SK-N-SH treated with all-trans-retinoic acid at 6 μM for 48 hours (cell line): ENCODE results near the gene ATP6V1C2.

ENCODE experiments used
- ATAC-seq: fragments of 200-7000 bp; cut with Tn5 transposase; 3 replicates; pipeline ENCODE4 v1.9.1; 2020; ENCODE audit warnings: mild to moderate bottlenecking, moderate library complexity
- BACH2 ChIP-seq: fragments of 250-450 bp; sonication (Bioruptor Pico); IDR thresholded peaks from 2 replicates; pipeline ENCODE4 v1.9.0; 2021; ENCODE audit warnings: mild to moderate bottlenecking, borderline replicate concordance
- CREB5 ChIP-seq: fragments of 250-450 bp; sonication (Bioruptor Pico); IDR thresholded peaks from 2 replicates; pipeline ENCODE4 v1.5.1; 2020; ENCODE audit warnings: low read depth, mild to moderate bottlenecking, moderate library complexity
- CSDC2 ChIP-seq: fragments of 250-450 bp; sonication (Bioruptor Pico); IDR thresholded peaks from 2 replicates; pipeline ENCODE4 v1.5.0; 2020; ENCODE audit warnings: mild to moderate bottlenecking, moderate library complexity
- CSRNP3 ChIP-seq: fragments of 250-450 bp; sonication (Bioruptor Pico); IDR thresholded peaks from 2 replicates; pipeline ENCODE4 v1.5.1; 2021; ENCODE audit warnings: mild to moderate bottlenecking, moderate library complexity
- ESRRG ChIP-seq: fragments of 250-450 bp; sonication (Bioruptor Pico); IDR thresholded peaks from 2 replicates; pipeline ENCODE4 v1.6.1; 2021; ENCODE audit warnings: mild to moderate bottlenecking
- GLIS3 ChIP-seq: fragments of 250-450 bp; sonication (Bioruptor Pico); IDR thresholded peaks from 2 replicates; pipeline ENCODE4 v1.5.0; 2020; ENCODE audit warnings: mild to moderate bottlenecking, moderate library complexity
- ISL1 ChIP-seq: fragments of 250-450 bp; sonication (Bioruptor Pico); IDR thresholded peaks from 2 replicates; pipeline ENCODE4 v2.1.2; 2022; ENCODE audit warnings: mild to moderate bottlenecking, moderate library complexity
- OSR1 ChIP-seq: fragments of 250-450 bp; sonication (Bioruptor Pico); IDR thresholded peaks from 2 replicates; pipeline ENCODE4 v1.8.0; 2022; ENCODE audit warnings: moderate library complexity, mild to moderate bottlenecking, inconsistent platforms
- PATZ1 ChIP-seq: fragments of 250-450 bp; sonication (Bioruptor Pico); IDR thresholded peaks from 2 replicates; pipeline ENCODE4 v1.8.0; 2020; ENCODE audit warnings: mild to moderate bottlenecking, moderate library complexity, borderline replicate concordance
- POU6F1 ChIP-seq: fragments of 250-450 bp; sonication (Bioruptor Pico); IDR thresholded peaks from 2 replicates; pipeline ENCODE4 v1.8.0; 2021; ENCODE audit warnings: low read depth, mild to moderate bottlenecking, moderate library complexity, borderline replicate concordance
- RARB ChIP-seq: fragments of 250-450 bp; sonication (Bioruptor Pico); IDR thresholded peaks from 2 replicates; pipeline ENCODE4 v1.8.0; 2021; ENCODE audit warnings: mild to moderate bottlenecking, moderate library complexity
- TCF4 ChIP-seq: fragments of 250-450 bp; sonication (Bioruptor Pico); IDR thresholded peaks from 2 replicates; pipeline ENCODE4 v1.8.0; 2021; ENCODE audit warnings: mild to moderate bottlenecking, moderate library complexity, borderline replicate concordance
- TOX ChIP-seq: fragments of 250-450 bp; sonication (Bioruptor Pico); IDR thresholded peaks from 2 replicates; pipeline ENCODE4 v1.8.0; 2021; ENCODE audit warnings: mild to moderate bottlenecking, moderate library complexity, borderline replicate concordance
- TSHZ2 ChIP-seq: fragments of 250-450 bp; sonication (Bioruptor Pico); IDR thresholded peaks from 2 replicates; pipeline ENCODE4 v1.5.0; 2020; ENCODE audit warnings: mild to moderate bottlenecking, moderate library complexity
- ZC3H10 ChIP-seq: fragments of 250-450 bp; sonication (Bioruptor Pico); IDR thresholded peaks from 2 replicates; pipeline ENCODE4 v1.5.1; 2021; ENCODE audit warnings: mild to moderate bottlenecking, moderate library complexity
- ZFP30 ChIP-seq: fragments of 450-650 bp; formaldehyde crosslinking; IDR thresholded peaks from 2 replicates; pipeline ENCODE4 v1.5.0; 2022; ENCODE audit warnings: mild to moderate bottlenecking, moderate library complexity
- ZNF565 ChIP-seq: fragments of 450-650 bp; formaldehyde crosslinking; conservative IDR thresholded peaks from 2 replicates; pipeline ENCODE4 v1.5.0; 2020; ENCODE audit warnings: low read depth, mild to moderate bottlenecking, moderate library complexity
- ZNF70 ChIP-seq: fragments of 450-650 bp; formaldehyde crosslinking; IDR thresholded peaks from 2 replicates; pipeline ENCODE4 v1.5.0; 2020; ENCODE audit warnings: mild to moderate bottlenecking, moderate library complexity
- ZNF8 ChIP-seq: fragments of 450-650 bp; formaldehyde crosslinking; IDR thresholded peaks from 2 replicates; pipeline ENCODE4 v1.5.0; 2020; ENCODE audit warnings: mild to moderate bottlenecking, moderate library complexity

Gene ATP6V1C2

GRCh38 chr2:10720306-10720705 is 1.1 kb upstream of the ATP6V1C2 start:
- TF ChIP-seq TOX (CRISPR knock-in tag) (no peak), CREB5 (no peak), ZNF70 (CRISPR knock-in tag) (no peak), TSHZ2 (CRISPR knock-in tag) (no peak), PATZ1 (no peak), BACH2 (CRISPR knock-in tag) (no peak), RARB (no peak), CSRNP3 (CRISPR knock-in tag) (no peak), GLIS3 (CRISPR knock-in tag) (no peak), POU6F1 (CRISPR knock-in tag) (no peak), ZNF565 (CRISPR knock-in tag) (no peak)
- TF ChIP-seq, all 23 proteins: peak for 0
- ATAC-seq = no peak

- no peak for ATAC-seq
- TF ChIP-seq POU6F1 (CRISPR knock-in tag) (no peak), ZNF70 (CRISPR knock-in tag) (no peak)
Measured at GRCh38 chr2:10720947-10721395, 459 bp upstream of the ATP6V1C2 start.

GRCh38 chr2:10722252-10722825 is 909 bp downstream of the ATP6V1C2 start:
- ATAC-seq = no peak
- TF ChIP-seq ZNF70 (CRISPR knock-in tag) (no peak), PATZ1 (no peak), ZNF8 (CRISPR knock-in tag) (no peak), ZFP30 (no peak), GLIS3 (CRISPR knock-in tag) (no peak), CSRNP3 (CRISPR knock-in tag) (no peak), ISL1 (CRISPR knock-in tag) (no peak), BACH2 (CRISPR knock-in tag) (no peak), TCF4 (CRISPR knock-in tag) (no peak), OSR1 (CRISPR knock-in tag) (no peak), ZNF565 (CRISPR knock-in tag) (no peak), ZC3H10 (CRISPR knock-in tag) (no peak), CSDC2 (no peak), ESRRG (CRISPR knock-in tag) (no peak)
